DND-41 (cell line): Measurements from ENCODE around the gene MBP.

Experiments
- ATAC-seq: fragments of 200-7000 bp; cut with Tn5 transposase; 3 replicates; pipeline ENCODE4 v1.9.1; 2021; ENCODE audit warnings: low read depth; ENCODE audit not compliant: insufficient read depth
- DNase-seq: peaks from one replicate; pipeline ENCODE4 v3.0.0-alpha.2; 2020
- H2AFZ ChIP-seq: 2 replicates; pipeline ENCODE4 v1.6.0; 2012; ENCODE audit warnings: low read depth, low read length
- H3K27ac ChIP-seq: 2 replicates; pipeline ENCODE4 v1.5.1; 2012; ENCODE audit warnings: low read length, inconsistent platforms
- H3K27me3 ChIP-seq: fragments of 200-600 bp; sonication (generic); 2 replicates; pipeline ENCODE4 v1.6.0; 2012; ENCODE audit warnings: low read length, mild to moderate bottlenecking, inconsistent platforms; ENCODE audit not compliant: insufficient read depth, poor library complexity
- H3K36me3 ChIP-seq: 2 replicates; pipeline ENCODE4 v1.5.1; 2012; ENCODE audit warnings: low read length, inconsistent platforms; ENCODE audit not compliant: insufficient read depth
- H3K4me1 ChIP-seq: 2 replicates; pipeline ENCODE4 v1.5.1; 2012; ENCODE audit warnings: mild to moderate bottlenecking, low read length; ENCODE audit not compliant: insufficient read depth
- H3K4me2 ChIP-seq: 2 replicates; pipeline ENCODE4 v1.6.0; 2012; ENCODE audit warnings: mild to moderate bottlenecking, moderate library complexity, low read length, inconsistent platforms; ENCODE audit not compliant: insufficient read depth
- H3K4me3 ChIP-seq, 2 experiments: fragments of 200-600 bp in 1 of 2; shearing (Covaris generic) in 1 of 2; 2 replicates each; pipeline ENCODE4 v1.5.1; 2012 to 2016; ENCODE audit warnings: inconsistent platforms in 2 of 2, low read length in 2 of 2, mild to moderate bottlenecking in 2 of 2, low read depth in 1 of 2, moderate library complexity in 1 of 2
- H3K79me2 ChIP-seq: 2 replicates; pipeline ENCODE4 v1.6.0; 2012; ENCODE audit warnings: low read length, inconsistent platforms; ENCODE audit not compliant: insufficient read depth
- H3K9ac ChIP-seq: 2 replicates; pipeline ENCODE4 v1.6.0; 2012; ENCODE audit warnings: low read depth, mild to moderate bottlenecking, inconsistent platforms, low read length, moderate library complexity
- H3K9me3 ChIP-seq: 2 replicates; pipeline ENCODE4 v1.5.1; 2012; ENCODE audit warnings: low read length, moderate library complexity, mild to moderate bottlenecking, inconsistent platforms; ENCODE audit not compliant: insufficient read depth, severe bottlenecking
- H4K20me1 ChIP-seq: 2 replicates; pipeline ENCODE4 v1.6.0; 2012; ENCODE audit warnings: low read length; ENCODE audit not compliant: insufficient read depth
- EZH2 ChIP-seq: IDR thresholded peaks from 3 replicates; pipeline ENCODE4 v1.6.1; 2012; ENCODE audit warnings: borderline replicate concordance, low read depth, mild to moderate bottlenecking, moderate library complexity, low read length, inconsistent platforms; ENCODE audit not compliant: severe bottlenecking
- TF ChIP-seq, protein P1 (sequence below): IDR thresholded peaks from 2 replicates; pipeline ENCODE4 v1.5.1; 2012; ENCODE audit warnings: borderline replicate concordance, low read length, moderate library complexity, mild to moderate bottlenecking; ENCODE audit not compliant: poor library complexity, severe bottlenecking; ENCODE audit errors: extremely low read depth

MBP gene

DNA sequence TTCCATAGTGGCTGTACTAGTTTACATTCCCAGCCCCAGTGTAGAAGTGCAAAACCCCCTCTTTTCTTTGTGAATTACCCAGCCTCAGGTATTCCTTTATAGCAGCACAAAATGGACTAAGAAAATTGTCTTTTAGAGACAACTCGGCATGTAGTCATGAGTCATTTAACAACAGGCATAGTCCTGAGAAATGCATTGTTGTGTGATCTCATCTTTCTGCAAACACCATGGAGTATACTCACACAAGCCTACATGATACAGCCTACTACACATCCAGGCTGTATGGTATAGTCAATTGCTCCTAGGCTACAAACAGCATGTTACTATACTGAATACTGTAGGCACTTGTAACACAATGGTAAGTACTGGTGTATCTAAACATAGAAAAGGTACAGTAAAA, 44.4 kb upstream of the MBP start:
- no peaks in the 10 kb centered on the region for H3K9me3 ChIP-seq
- no peak for ATAC-seq
- no peaks in the 10 kb centered on the region for H3K36me3 ChIP-seq
- H3K27me3 ChIP-seq = no peaks in the 10 kb centered on the region
- H3K4me3 ChIP-seq = no peak overlapping the region
- no peak for TF ChIP-seq EZH2
- TF ChIP-seq, protein P1, sequence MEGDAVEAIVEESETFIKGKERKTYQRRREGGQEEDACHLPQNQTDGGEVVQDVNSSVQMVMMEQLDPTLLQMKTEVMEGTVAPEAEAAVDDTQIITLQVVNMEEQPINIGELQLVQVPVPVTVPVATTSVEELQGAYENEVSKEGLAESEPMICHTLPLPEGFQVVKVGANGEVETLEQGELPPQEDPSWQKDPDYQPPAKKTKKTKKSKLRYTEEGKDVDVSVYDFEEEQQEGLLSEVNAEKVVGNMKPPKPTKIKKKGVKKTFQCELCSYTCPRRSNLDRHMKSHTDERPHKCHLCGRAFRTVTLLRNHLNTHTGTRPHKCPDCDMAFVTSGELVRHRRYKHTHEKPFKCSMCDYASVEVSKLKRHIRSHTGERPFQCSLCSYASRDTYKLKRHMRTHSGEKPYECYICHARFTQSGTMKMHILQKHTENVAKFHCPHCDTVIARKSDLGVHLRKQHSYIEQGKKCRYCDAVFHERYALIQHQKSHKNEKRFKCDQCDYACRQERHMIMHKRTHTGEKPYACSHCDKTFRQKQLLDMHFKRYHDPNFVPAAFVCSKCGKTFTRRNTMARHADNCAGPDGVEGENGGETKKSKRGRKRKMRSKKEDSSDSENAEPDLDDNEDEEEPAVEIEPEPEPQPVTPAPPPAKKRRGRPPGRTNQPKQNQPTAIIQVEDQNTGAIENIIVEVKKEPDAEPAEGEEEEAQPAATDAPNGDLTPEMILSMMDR = no peak
- no peaks in the 10 kb centered on the region for H3K4me1 ChIP-seq
- H3K27ac ChIP-seq = no peak overlapping the region
- H3K79me2 ChIP-seq = no peaks in the 10 kb centered on the region
- DNase-seq = no peak
- no peak overlapping the region for H2AFZ ChIP-seq
- no peak overlapping the region for H3K9ac ChIP-seq
- H4K20me1 ChIP-seq = no peaks in the 10 kb centered on the region
- H3K4me2 ChIP-seq = no peak overlapping the region

DNA sequence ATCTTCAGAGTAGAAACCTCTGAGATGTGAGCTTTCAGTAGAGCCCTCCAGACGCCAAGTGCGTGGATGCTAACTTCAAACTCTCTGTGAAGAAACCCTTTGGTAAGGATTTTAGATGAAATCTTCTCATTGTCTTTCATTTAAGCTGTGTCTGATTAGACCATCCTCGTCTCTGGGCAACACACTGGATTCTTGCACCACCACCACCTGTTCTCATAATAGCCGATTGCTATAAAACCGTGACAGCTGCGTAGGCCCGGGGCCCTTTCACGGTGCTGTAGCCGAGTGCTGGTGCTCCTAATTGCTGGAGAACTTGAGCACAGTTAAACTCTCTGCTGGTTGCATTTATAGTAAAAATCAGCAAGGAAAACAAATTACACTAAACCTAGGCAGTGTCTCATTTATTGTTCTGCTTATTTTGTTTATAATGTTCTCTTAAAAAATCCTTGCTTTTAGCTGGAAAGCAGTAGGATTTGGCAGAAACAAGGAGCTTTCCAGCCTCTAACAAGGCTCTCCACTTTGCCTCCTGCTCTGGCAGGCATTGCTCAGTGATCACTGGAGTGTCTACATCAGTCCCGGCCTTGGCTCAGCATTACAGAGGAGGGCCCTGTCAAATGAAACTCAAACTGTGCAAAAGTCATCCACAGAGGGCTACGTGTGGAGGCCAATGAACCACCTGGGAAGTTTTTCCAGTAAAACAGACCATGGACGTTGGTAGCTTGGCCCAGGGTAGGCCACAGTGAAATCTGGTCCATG, 40.9 kb upstream of the MBP start:
- no peak overlapping the region for H3K9ac ChIP-seq
- no peaks in the 10 kb centered on the region for H3K9me3 ChIP-seq
- H3K79me2 ChIP-seq = no peaks in the 10 kb centered on the region
- ATAC-seq = no peak
- no peaks in the 10 kb centered on the region for H3K27me3 ChIP-seq
- H4K20me1 ChIP-seq = no peaks in the 10 kb centered on the region
- no peak for TF ChIP-seq EZH2
- TF ChIP-seq, protein P1 = no peak
- no peak overlapping the region for H2AFZ ChIP-seq
- no peak for DNase-seq
- H3K4me3 ChIP-seq = no peak overlapping the region
- no peak overlapping the region for H3K4me2 ChIP-seq
- H3K27ac ChIP-seq = no peak overlapping the region
- no peaks in the 10 kb centered on the region for H3K36me3 ChIP-seq
- H3K4me1 ChIP-seq = no peaks in the 10 kb centered on the region

DNA sequence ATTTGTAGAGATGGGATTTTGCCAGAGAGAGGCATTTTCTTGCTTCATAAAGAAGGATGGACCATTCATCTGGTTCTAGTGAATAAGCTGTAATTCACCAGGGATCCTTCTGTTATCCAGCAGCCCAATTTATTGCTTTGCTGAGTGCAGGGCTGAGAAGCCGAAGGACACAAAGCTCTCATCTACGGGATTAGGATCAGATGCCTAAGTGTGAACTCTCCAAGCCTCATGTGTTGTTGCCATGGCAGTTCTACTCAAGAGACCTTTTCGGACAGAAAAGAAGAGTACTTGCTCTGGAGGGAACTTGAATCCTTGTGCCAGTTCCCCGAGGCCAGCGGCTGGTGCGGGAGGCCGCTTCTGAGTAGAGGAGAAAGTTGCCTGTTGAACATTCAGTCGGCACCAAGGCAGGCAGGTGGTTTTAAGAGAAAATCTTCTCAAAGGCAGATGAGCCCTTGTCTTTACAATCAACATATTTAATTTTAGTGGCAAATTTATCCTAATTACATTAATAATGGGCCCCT, 38.4 kb upstream of the MBP start:
- Histone ChIP-seq H3K9me3 (no peaks in the 10 kb centered on the region), H4K20me1 (no peaks in the 10 kb centered on the region), H3K36me3 (no peaks in the 10 kb centered on the region), H3K79me2 (no peaks in the 10 kb centered on the region), H3K27me3 (no peaks in the 10 kb centered on the region), H3K9ac (no peak overlapping the region), H3K4me1 (no peaks in the 10 kb centered on the region), H3K27ac (no peak overlapping the region), H3K4me3 (no peak overlapping the region), H3K4me2 (no peak overlapping the region), H2AFZ (no peak overlapping the region)
- no peak for ATAC-seq
- DNase-seq = no peak
- TF ChIP-seq EZH2 = no peak
- TF ChIP-seq, protein P1 = no peak
